Adrenal gland (tissue), 5 donors: ENCODE results near the gene STING1.

ENCODE experiments used
- POLR2A ChIP-seq, 2 donors: fragments of 450-650 bp; IDR thresholded peaks; one replicate each; pipeline ENCODE4 v1.6.1; 2017; ENCODE audit warnings: antibody characterized with exemption in 2 of 2, mild to moderate bottlenecking in 2 of 2, moderate library complexity in 1 of 2
- TF ChIP-seq, protein P1 (sequence below), 6 experiments: fragments of 450-650 bp in 4 of 6; fragments of 200-600 bp in 2 of 6; sonication (generic) in 1 of 6; IDR thresholded peaks; 1 replicate in 5 of 6; 2 replicates in 1 of 6; pipeline versions ENCODE4 v1.5.1 to v1.8.0; 2016 to 2021; ENCODE audit warnings: antibody characterized with exemption in 6 of 6, mild to moderate bottlenecking in 2 of 6, moderate library complexity in 1 of 6
- donor health status: DM: no; HTN: no; CAD: no.

DNA sequence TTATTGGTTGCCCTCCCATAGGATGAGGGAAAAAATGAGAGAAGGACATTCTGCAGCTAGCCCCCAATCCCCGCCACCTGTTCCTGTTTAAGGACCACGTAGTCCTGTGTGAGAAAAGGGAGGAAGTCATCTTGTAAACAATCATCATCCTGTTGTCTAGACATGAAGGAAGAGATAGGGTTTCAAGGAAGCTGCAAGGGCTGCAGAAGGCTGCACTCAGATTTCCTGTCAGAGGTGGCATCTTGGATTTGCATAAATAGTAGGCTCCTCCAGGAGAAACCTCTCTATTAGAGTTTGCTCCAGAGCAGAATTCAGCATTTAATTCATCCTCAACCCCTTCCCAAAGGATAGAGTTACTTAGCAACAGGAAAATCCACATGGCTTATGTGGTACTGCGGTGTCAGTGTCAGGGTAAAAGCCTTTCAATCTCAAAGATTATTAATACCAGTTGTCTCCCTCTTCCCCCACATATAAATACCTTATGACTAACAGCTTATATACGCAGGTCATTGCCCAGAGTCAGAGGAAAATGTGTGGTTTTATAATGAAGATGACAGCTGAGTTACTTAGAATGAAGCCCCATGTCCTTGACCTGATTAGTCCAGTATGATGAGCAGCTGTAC is 38.6 kb downstream of the STING1 start:
- TF ChIP-seq, protein P1, sequence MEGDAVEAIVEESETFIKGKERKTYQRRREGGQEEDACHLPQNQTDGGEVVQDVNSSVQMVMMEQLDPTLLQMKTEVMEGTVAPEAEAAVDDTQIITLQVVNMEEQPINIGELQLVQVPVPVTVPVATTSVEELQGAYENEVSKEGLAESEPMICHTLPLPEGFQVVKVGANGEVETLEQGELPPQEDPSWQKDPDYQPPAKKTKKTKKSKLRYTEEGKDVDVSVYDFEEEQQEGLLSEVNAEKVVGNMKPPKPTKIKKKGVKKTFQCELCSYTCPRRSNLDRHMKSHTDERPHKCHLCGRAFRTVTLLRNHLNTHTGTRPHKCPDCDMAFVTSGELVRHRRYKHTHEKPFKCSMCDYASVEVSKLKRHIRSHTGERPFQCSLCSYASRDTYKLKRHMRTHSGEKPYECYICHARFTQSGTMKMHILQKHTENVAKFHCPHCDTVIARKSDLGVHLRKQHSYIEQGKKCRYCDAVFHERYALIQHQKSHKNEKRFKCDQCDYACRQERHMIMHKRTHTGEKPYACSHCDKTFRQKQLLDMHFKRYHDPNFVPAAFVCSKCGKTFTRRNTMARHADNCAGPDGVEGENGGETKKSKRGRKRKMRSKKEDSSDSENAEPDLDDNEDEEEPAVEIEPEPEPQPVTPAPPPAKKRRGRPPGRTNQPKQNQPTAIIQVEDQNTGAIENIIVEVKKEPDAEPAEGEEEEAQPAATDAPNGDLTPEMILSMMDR (IDR thresholded peaks at IDR 0.05) = no peak
- TF ChIP-seq POLR2A (IDR thresholded peaks at IDR 0.05) = no peak
